HG03066 (cell line): ENCODE measurements around the gene CNPPD1.

Source experiments
- ATAC-seq: cut with Tn5 transposase; IDR thresholded peaks from one replicate; pipeline ENCODE4 v1.9.1; 2021; ENCODE audit warnings: low read depth; ENCODE audit not compliant: unreplicated experiment

CNPPD1 gene

GRCh38 chr2:219181531-219181930, 4.8 kb upstream of the CNPPD1 start:
- no peak for ATAC-seq

GRCh38 chr2:219180961-219181360, 4.2 kb upstream of the CNPPD1 start:
- no peak for ATAC-seq

- ATAC-seq = no peak
Observed at GRCh38 chr2:219179601-219180465, 3.1 kb upstream of the CNPPD1 start.

- ATAC-seq = peak; percentile 18
Observed at GRCh38 chr2:219178377-219179175, 1.9 kb upstream of the CNPPD1 start.

- ATAC-seq = peak; percentile 38
Observed at GRCh38 chr2:219177552-219178376, 1.0 kb upstream of the CNPPD1 start, which contains the start of gene RETREG2. Gene RETREG2, plus strand, starts transcription at chr2:219178275. Its CDS starts 78 bp downstream, at chr2:219178353.

GRCh38 chr2:219175928-219176817, 552 bp downstream of the CNPPD1 start:
- ATAC-seq = peak; percentile 36

GRCh38 chr2:219175486-219175885, 1.2 kb downstream of the CNPPD1 start:
- ATAC-seq = no peak

GRCh38 chr2:219174801-219175200, 1.9 kb downstream of the CNPPD1 start:
- no peak for ATAC-seq

- ATAC-seq = no peak
Observed at GRCh38 chr2:219174146-219174545, 2.6 kb downstream of the CNPPD1 start.

- ATAC-seq = no peak
Observed at GRCh38 chr2:219173176-219173575, 3.5 kb downstream of the CNPPD1 start.

GRCh38 chr2:219172231-219173154, 4.2 kb downstream of the CNPPD1 start:
- ATAC-seq = no peak

- ATAC-seq = no peak
Observed at GRCh38 chr2:219171231-219171651, 5.5 kb downstream of the CNPPD1 start.

GRCh38 chr2:219169930-219170654, 6.6 kb downstream of the CNPPD1 start, which contains the start of gene SLC23A3:
Gene SLC23A3, minus strand, starts transcription at chr2:219170029. Its CDS starts 45 bp downstream, at chr2:219169984.
- ATAC-seq = no peak

- ATAC-seq = no peak
Observed at GRCh38 chr2:219168932-219169331, 7.8 kb downstream of the CNPPD1 start.

GRCh38 chr2:219168526-219168925, 8.2 kb downstream of the CNPPD1 start:
- no peak for ATAC-seq

GRCh38 chr2:219167997-219168396, 8.7 kb downstream of the CNPPD1 start:
- ATAC-seq = no peak

- ATAC-seq = no peak
Observed at GRCh38 chr2:219165058-219165911, 11.4 kb downstream of the CNPPD1 start.
